Activated CD8-positive, alpha-beta memory T cell treated with anti-CD3 and anti-CD28 coated beads for 24 hours (primary cell): Measurements from ENCODE around the gene LIPC.

Experiments
- DNase-seq: peaks from one replicate; pipeline ENCODE4 v3.0.0-alpha.2; 2020

The LIPC gene

DNA sequence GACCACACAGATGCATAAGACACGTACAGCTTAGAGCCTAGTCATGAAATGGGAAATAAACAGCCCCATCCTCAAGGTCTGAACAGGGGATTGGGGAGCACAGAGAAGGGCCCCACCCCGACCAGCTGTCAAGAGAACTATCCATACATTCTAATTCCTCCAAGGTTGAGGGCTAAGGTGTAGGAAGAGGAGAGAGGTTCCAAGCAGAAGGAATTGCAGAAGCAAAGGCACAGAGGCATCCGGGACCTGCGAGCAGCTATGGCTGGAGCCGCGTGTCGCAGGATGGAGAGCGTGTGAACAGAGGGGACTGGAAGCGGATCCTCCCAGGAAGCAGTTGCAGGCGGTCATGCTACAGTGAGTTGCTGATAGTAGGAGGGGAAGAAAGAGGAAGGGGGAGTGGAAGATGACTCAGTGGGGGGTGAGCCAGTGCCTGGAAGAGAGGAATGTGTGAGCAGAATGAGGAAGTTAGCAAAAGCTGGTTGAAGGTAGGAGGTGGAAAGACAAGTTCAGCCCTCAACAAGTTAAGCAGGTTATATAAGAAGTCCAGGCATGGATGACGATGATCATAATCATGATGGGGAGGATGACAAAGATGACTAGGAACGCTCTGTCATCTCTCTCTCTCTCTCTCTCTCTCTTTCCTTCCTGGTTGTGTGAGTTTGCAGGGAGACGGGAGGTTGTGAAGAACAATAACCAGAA is 89.7 kb downstream of the LIPC start:
- DNase-seq: no peak

DNA sequence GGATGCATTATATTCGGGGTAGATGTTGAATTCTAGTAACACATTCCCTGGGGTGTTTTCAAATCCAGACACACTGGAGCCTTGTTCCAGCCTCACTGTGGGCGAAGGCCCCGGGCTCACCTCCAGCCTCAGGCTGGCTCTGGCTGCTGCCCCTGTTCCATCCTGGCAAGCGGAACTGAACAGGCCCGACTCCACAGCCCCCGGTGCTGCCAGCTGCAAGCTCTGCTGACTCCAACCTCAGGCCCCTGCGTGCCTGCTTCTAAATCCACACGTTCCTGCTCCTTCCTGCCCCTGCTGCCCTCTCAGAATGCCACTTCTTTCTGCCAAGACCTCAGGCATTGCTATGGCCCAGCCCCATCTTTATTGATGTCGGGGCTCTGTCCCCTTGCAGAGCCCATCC is 90.6 kb downstream of the LIPC start:
- no peak for DNase-seq

DNA sequence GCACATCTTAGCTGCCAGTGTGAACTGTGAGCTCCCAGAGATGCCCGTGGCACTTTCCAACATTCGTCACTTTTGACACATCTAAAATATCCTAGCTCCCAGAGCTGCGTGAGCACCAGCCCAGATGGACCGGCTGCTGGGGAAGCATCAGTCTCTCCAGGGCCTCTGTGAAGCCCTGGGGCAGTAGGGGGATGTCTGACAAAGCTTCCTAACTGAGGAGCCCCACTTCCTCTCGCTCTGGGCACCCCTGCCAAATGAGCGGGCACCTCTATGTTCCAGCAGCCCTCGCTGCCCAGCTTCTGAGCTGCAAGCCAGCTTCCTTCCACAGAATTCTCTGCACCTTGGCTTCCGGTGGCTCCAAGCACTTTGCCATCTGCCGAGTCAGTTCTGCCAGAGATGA is 91.1 kb downstream of the LIPC start:
- DNase-seq: no peak

DNA sequence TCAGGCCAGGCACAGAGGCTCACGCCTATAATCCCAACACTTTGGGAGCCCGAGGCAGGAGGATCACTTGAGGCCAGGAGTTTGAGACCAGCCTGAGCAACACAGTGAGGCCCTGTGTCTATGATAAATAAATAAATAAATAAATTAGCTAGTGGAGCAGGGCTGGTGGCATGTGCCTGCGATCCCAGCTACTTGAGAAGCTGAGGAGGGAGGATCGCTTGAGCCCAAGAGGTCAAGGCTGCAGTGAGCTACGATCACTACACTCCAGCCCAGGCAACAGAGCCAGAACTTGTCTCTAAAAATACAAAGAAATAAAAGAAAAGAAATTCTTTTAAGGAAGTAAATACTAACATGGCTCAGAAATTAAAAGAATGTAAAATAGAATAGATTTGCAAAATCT is 91.8 kb downstream of the LIPC start:
- DNase-seq: no peak

DNA sequence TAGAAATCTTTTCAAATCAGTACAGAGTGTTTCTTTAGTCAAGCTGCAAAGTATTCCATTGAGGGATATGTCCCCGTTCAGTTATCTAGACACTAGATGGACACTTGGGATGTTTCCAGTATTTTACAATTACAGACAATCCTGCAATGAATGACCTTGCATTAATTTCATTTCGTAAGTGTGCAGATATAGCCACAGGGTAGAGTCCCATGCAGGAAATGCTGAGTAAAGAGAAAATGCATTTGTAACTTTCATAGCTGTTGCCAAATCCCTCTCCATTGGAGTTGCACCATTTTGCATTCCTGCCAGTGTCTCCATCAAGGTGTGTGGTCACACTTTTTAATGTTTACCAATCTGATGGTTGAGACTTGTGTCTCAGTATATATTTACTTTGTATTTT is 92.5 kb downstream of the LIPC start:
- DNase-seq: no peak

DNA sequence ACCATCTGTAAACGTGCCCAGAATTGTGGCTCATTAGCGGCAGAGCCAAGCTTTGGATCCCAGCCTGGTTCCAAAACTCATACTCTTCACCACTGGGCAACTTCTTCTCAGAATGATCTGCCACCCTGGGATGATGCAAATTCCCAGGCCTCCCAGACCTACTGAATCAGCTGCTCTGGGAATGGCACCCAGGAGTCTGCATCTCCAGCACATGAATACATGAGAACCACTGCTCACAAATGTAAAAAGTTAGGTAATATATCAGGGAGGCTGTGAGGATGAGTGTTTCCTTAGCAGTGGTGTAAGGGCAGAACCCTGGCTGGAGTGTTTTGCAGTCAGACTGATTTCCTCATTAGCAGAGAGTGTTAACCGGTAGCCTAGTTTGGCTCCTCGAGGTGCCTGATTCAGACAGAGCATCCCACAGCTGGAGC is 94.2 kb downstream of the LIPC start:
- no peak for DNase-seq

DNA sequence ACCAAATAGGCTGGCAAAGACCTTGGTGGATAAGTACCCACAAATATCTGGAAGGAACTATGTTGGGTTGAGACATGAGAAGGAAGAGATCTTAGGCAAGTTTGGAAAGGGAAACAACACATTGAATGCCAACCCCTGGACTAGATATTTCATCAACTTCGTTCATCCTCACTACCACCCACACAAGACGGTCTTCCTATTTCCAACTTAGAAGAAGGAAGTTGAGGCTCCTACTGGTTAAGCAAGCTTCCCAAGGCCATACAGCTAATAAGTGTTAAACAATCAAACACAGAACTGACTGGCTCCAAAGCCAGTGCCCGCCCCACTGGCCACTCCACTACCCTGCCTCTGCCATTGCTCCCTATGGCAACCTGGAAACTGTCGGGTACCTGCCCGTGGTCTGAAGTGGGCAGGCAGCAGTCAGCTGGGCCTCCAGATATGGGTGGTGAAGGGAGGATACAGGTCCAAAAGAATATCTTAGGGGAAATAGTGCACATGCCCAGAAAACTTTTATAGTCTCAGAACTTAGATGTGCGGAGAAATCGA is 94.9 kb downstream of the LIPC start:
- DNase-seq: no peak

DNA sequence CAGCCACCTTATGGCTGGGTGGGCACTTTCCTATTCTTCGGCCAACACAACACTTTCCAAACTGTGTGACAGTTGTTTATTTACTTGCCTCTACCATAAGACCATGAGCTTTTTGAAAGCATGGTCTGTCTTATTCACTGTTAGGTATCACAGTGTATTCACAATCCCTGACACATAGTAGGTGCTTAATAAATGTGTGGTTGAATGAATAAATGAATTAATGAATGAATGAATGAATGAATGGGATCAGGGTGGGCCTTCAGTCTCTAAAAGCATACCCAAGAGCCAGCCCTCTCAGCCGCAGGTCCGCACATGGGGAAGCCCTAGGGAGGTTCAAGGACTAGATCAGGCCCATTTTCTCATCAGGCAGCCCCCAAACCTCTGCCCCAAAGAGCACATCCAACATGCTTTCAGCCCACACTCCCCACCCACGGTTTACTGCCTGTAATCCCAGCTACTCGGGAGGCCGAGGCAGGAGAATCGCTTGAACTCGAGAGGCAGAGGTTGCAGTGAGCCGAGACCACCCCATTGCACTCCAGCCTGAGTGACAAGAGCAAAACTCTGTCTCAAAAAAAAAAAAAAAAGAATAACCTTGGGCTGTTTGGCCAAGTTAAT is 95.9 kb downstream of the LIPC start:
- peak; percentile 37 for DNase-seq

DNA sequence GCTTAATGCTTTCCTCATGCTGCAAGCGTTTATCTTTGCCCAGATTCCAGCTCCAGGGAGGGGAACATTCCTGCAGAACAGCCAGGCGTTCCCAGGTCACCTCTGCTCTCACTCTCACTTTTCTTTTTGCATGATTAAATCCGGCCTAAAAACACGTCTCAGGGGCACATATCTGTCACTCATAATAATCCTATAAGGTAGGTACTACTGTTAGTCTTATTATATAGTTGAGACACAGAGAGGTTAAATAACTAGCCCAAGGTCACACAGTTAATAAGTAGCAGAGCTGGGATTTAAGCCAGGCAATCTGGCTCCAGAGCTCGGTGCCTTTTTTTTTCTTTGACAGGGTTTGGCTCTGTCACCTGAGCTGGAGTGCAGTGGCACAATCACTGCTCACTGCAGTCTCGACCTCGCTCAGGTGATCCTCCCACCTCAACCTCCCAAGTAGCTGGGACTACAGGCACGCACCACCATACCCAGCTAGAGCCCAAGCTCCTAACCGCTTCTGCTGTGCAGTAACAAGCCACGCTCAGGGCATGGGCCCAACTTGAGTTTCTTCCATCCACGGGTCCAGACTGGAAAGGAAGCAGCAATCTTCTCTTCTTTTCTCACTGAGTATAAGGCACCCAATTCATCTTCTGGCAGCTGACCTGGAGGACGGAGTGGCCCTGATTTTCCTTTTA is 96.5 kb downstream of the LIPC start:
- no peak for DNase-seq

DNA sequence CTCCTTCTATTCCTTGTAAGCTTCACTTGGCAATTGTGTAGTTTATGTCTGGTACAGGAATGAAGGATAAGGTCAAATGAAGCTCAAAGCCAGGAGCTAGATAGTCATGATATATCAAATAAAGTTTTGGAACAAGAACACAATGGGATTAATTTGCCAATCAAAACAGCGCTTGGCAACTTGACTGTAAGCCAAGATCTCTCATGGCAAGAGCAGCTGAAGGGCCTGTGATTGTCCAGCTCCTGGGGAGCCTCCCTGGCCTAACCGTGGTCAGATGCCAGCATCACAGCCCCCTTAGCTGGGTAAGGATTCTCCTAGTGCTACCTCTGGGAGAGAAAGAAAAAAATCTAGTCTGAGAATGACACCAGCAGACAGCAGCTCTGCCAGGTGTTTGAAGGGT is 97.2 kb downstream of the LIPC start:
- DNase-seq: no peak

DNA sequence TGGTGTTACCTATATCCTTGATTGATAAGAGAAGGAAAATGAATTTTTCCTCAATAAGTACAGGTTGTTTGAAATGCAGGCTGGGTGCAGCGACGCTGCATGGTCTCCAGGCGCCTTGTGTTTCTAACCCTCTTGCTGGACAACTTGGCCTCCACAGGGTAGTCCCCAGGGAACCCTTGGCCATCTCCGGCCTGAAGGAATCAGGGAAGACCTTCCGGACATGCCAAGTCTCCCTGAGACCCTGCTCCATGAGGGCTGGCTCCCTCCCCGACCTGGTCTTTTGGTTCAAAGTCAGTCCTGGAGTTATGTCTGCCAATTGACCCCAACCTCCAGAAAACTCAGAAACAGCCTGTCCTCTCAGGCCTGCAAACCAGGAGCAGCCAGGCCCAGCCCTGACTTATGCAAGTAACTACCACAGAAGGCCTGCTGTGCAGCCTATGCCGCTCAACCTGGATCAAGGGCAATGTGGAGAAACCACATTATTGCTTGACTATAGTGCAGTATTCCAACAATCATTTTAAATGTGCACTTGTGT is 98.3 kb downstream of the LIPC start:
- no peak for DNase-seq

DNA sequence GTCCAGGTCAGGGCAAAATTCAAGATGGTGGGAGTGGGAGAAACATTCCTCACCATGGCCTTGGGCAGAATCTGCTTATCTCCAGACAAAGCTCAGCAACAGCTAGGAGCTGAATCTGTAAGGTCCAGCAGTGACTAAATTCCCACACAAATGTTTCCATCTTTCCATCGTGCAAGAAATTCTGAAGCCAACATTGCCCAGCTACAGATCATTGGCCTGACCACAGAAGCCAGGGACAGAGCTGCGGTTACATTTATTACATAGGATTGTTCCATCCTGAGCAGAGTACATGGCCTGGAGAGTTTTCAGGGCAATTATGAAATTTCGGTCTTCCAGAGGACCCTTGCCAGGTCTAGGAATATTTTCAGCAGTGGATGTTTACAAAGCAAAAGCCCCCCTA is 100.3 kb downstream of the LIPC start:
- DNase-seq: no peak

DNA sequence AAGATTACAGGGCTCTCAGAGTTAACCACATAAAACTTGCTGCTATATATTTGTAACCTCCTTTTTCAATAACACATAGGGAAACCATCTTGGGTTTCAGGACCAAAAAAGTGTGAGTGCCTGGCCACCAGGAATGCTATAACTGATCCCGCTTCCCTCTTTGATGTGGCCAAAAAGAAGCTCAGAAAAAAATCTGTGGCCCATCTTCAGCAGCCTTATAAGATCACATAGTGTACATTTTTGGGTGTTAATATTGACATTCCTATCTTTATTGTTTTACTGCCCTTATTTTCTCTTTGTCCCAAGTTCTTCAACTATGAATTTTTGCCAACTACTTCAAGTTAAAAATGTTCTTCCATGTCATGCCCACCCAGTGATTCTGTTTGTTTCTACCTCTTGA is 102.8 kb downstream of the LIPC start:
- no peak for DNase-seq

DNA sequence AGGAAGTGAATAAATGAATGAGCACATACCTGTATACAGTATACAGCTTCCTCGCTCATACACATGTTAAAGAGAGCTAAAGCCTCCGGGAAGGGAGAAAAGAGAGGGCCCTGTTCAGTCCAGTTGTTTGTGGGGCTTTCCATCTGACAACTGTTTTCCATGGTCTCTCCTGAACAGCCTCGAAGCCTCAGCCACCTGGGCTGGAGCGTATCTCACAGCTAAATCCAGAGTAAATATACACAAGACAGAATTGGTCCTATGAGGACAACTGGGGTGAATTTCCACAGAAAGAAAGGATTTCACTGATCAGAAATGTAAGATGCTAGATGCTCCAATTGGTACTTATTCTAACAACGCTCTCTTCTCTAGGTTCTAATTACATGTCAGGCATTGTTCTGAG is 103.5 kb downstream of the LIPC start:
- DNase-seq: no peak

DNA sequence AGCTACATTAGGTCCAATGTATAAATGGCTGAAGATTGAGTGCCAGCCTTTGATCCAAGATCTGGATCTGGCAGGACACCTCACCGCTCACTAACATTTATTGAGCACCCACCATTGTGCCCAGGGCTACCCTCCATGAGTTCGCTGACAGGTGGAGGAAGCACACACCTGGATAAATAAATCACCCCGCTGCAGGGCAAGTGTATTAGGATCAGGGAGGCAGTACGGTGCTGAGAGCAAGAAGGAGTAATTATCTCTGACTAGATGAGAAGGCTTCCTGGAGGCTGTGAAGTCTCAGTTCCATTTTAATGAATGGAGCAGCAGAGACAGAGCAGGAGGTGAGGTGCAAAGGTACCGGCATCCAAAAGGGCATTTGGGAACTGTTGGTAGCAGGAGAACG is 104.1 kb downstream of the LIPC start:
- DNase-seq: no peak

DNA sequence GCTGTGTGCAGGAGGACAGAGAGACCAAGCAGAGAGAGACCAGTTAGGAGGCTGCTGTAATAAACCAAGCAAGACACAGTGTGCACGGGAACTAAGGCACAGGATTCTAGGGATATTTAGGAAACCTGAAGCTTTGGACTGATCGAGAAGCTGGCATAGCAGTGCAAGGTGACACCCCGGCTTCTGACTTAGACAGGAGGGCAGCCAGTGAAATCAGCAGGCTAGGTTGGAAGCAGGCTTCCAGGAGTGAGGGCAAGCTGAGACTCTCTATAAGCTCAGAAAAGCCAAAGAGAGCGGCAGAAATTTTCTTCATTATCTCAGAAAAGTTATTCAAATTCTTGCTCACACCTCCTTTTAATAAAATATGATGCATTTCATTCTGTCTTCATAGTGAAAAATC is 104.6 kb downstream of the LIPC start:
- no peak for DNase-seq

DNA sequence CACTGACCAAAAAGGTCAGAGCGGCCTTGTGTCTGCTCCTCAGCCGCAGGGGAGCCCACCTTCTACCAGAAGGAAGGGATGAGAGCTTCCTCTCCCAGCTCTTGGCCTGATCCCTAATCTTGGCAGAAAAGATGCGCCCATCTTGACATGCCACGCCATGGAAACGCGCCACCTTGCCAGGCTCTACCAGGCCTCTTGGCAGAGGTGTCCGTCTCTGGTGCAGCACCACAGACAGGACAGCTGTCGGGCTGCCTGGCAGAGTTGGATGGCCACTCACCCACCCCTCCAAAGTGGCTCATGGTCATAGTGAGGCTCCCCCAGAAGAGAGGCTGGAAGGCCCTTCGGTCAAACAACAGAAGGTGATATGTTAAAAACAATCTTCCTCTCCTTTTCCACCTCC is 105.2 kb downstream of the LIPC start:
- DNase-seq: no peak

DNA sequence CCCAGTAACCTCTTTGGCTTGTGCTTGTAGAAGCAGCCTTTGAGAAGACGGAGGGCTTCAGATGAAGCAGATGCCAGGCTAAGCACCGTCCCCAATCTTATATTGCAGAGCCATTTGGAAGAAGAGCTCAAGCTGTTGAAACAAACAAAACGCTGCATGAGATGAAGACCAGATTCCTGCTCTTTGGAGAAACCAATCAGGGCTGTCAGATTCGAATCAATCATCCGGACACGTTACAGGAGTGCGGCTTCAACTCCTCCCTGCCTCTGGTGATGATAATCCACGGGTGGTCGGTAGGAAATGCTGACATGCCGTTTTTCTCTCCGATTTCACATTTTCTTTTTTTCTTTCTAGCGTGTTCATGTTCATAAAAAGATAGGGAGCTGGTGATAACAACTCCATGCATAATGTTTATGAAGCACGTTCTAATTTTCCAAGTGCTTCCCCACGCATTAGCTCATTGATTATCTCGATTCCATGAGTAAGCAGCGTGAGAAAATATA is 106.5 kb downstream of the LIPC start:
- DNase-seq: no peak

DNA sequence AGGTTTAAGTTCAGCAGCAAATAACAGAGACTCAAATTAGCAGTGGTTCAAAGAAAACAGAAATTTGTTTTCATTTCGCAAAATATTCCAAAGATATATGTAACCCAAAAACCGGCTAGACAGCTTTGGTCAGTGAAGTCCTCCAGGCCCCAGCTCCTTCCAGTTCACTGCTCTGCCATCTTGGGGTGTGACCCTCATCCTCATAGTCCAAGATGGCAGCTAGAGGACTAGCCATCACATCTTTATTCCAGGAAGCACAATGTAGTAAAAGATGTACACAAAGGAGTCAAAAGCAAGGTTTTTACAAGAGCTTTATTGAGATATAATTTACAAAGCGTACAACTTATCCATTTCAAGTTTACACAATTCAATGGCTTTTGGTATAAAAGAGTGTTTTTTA is 107.1 kb downstream of the LIPC start:
- no peak for DNase-seq

DNA sequence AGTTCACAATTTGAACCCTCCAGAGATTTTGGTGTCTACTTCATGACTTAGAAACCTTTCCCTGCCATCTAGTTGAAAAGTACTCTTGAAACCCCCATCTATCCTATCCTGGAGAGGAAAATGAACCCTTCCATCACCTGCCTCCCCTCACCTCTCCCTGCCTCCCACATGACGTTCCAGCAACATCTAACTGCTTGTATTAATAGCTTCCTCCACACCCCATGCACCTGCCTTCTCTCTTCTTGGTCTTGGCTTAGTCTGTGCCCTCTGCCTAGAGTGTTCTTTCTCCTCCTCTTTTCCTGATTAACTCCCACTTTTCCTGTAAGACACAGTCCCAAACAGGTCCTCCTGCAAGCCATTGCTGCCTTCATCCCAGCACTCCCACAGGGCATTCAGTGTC is 107.8 kb downstream of the LIPC start:
- no peak for DNase-seq

DNA sequence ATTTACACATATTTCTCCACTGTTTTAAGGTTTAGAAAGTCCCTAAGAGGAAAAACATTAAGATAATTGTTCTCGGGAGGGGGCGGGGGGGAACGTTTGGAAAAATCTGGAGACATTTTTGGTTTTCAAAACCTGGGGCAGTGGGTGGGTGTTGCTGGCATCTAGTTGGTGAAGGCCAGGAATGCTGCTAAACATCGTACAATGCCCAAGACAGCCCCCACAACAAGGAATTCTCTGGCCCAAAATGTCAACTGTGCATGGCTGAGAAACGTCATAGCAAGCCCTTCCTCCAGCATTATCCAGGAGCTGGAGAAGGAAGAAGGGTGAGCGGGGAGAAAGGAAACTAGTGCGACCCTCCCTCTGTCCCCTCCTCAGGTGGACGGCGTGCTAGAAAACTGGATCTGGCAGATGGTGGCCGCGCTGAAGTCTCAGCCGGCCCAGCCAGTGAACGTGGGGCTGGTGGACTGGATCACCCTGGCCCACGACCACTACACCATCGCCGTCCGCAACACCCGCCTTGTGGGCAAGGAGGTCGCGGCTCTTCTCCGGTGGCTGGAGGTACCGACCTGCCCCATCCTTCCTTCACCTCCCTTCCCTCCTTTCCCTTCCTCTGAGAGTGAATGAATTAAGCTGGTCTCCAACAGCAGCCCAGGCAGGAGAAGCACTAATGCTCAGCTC is 109.8 kb downstream of the LIPC start:
- DNase-seq: no peak

DNA sequence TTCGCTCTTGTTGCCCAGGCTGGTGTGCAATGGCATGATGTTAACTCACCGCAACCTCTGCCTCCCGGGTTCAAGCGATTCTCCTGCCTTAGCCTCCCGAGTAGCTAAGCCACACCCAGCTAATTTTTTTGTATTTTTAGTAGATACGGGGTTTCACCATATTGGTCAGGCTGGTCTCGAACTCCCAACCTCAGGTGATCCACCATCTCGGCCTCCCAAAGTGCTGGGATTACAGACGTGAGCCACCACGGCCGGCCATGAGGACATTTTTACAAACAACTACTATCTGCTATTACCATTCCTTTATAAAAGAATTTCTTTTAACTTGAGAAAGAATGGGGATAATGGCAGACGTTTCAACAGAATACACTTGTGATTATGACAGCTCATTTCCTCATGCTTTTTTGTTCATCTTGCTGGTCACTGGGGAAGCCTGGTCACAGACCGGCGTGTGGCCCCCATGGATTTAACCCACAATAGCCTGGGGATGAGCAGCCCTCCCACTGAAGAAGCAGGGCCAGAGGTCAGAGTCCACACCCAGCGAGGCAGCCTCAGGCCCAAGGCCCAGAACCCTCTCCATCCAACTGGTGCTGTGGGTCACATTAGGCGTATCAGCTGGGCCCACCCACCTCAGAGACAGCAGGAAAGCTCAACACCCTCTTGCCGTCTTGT is 112.0 kb downstream of the LIPC start:
- no peak for DNase-seq

DNA sequence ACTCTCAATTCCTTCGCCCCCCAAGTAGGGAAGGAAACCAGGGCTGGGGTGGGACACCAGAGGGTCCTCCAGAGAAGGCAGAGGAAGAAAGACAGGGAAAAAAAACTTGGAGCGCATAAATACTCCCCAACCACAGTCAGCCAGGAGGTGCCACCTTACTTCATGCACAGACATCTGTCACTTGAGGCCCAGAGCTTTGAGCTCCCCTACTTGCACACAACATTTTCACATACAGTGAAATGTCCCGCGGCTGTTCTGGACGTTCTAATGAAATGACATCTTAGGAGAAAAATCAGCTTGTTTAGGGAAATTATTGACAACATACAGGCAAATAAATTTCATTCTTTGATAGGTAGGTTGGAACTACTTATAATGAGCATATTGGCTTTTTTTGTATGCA is 113.0 kb downstream of the LIPC start:
- no peak for DNase-seq
